Activated naive CD4-positive, alpha-beta T cell treated with anti-CD3 and anti-CD28 coated beads, Interleukin-2, amount 50 U/mL, for 72 hours (primary cell): ENCODE data around the gene TUBGCP6. TPM values are rescaled to one million over a fixed set of nuclear protein-coding genes. Genes with fewer than 3 reads are reported as not detected.
A peak's percentile ranks its signal among the peaks of the same experiment; 100 is the strongest.

Experiments
- ATAC-seq, 2 donors: fragments of 150-1000 bp; cut with Tn5 transposase; 2 replicates each; pipeline ENCODE4 v1.10.0; 2021; ENCODE audit warnings: mild to moderate bottlenecking in 2 of 2, moderate library complexity in 2 of 2
- DNase-seq, 2 donors: peaks; one replicate each; pipeline ENCODE4 v3.0.0; 2021 to 2022; ENCODE audit warnings: low spot score in 2 of 2
- H3K27ac Mint-ChIP-seq, 2 donors: one replicate each; pipeline ENCODE4 v1.8.0; 2022; ENCODE audit warnings: mild to moderate bottlenecking in 2 of 2, mixed read lengths in 2 of 2
- H3K36me3 Mint-ChIP-seq, 2 donors: one replicate each; pipeline ENCODE4 v1.8.0; 2022; ENCODE audit warnings: mixed read lengths in 2 of 2
- H3K9me3 Mint-ChIP-seq, 2 donors: one replicate each; pipeline ENCODE4 v1.8.0; 2022; ENCODE audit warnings: mixed read lengths in 2 of 2
- total RNA-seq, 2 donors: library from RNA; stranded (reverse); gene quantifications; one replicate each; pipeline ENCODE4 v1.2.3, GENCODE V29; 2022

Gene TUBGCP6
- total RNA-seq, 2 donors from 2014 or later: 49.6 to 50.9 TPM

DNA sequence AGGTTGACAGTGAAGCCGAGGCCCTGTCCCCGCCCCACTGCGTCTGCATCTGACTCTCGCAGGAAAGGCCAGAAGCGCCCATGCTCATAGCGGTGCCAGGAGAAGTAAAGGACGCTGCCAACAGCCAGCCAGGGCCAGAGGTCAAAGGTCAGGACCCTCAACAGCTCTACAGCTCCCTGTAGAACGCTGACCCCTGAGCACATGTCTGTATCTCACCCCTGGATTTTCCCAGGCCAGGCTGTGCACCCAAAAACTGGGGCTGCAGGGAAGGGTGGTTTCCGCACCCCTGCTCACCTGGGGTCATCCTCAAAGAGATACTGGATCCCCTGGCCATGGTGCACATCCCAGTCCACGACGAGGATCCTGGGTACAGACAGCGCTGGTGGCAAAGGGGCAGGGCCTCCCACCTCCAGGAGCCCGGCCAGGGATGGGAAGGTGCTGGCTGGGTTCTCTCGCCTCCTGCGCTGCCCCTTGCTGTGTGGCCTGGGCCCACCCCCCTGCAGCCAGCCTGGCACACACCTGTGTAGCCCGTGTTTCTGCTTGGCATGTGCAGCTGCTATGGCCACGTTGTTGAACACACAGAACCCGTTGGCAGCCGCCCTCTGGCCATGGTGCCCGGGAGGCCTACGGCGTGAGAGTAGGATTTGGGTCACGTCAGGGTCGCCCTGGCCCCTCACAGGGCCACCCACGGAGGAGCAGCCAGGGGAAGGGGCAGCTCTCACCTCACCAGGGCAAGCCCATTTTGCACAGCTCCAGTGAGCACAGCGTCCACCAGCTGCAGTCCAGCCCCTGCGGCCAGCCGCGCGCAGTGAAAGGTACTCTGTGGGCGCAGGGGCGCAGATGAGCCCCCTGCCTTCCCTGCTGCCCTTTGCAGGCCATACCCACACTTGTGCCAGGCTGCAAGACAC is 4.8 kb upstream of the TUBGCP6 start:
- Mint-ChIP-seq H3K9me3 (no peaks in the 10 kb centered on the region), H3K36me3 (peaks cover 7% of the 10 kb centered on the region in 2 donors), H3K27ac (no peak overlapping the region)
- ATAC-seq (no peak), DNase-seq (no peak)

DNA sequence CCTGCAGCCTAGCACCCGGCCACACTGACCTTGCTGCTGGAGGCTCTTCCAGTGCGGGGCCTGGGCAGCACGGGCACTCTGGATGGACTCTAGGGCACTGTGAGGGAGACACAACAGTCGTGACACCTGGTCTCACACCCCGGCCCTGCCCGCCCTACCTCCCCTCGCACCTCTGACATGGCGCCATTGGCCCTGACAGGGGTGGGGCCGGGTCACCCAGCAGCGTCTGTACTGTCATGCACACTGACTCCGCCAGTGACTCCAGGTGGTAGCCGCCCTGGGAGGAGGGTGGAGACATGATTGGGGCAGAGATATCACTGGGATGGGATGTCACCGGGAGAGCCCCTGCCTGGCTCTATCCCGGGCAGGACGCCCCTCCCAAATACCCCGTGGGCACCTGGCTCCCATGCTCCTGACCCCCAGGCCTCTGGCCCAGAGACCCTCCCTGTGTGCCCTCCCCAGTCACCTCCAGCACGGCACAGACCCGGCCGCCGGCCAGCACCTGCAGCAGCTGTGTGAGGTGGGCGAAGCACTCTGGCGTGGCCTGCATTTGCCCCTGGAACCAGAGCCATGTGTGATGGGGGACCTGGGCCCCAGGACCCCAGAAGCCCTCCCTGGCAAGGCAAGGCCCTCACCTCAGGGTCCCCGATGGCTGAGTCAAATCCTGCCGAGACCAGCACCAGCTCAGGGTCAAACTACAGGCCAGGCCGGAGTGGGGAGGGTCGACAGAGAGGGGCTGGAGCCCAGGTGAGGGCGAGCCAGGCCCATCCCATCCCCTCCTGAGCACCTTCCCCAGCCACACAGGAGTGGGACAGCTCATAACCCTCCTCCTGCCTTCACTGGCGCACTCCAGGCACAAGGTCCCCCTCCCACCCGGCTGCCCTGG is 3.6 kb upstream of the TUBGCP6 start:
- ATAC-seq (no peak), DNase-seq (no peak)
- Mint-ChIP-seq H3K27ac (peak overlapping the region in 1 of 2 donors; percentile 85), H3K9me3 (no peaks in the 10 kb centered on the region), H3K36me3 (peaks cover 17% of the 10 kb centered on the region in 2 donors)

DNA sequence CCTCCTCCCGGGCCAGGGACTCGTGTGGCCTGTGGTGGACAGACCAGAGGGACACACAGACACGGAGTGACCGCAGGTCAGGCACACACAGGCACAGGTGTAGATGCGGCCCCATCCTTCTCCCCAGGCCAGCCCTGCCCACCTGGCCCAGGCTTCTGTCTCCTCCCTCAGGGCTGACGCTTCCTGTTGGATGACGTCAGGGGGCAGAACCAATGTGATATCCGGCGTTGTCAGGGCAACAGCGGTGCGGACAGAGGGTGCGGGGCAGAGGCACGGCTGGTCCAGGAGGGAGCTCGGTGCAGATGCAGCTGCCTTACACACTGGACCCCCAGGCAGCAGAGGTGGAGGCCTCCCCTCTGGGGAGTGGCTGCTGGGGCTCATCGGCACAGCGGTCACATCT is 2.9 kb upstream of the TUBGCP6 start:
- DNase-seq (no peak), ATAC-seq (no peak)
- Mint-ChIP-seq H3K27ac (peak overlapping the region in 1 of 2 donors; percentile 85), H3K36me3 (peaks cover 17% of the 10 kb centered on the region in 2 donors), H3K9me3 (no peaks in the 10 kb centered on the region)

DNA sequence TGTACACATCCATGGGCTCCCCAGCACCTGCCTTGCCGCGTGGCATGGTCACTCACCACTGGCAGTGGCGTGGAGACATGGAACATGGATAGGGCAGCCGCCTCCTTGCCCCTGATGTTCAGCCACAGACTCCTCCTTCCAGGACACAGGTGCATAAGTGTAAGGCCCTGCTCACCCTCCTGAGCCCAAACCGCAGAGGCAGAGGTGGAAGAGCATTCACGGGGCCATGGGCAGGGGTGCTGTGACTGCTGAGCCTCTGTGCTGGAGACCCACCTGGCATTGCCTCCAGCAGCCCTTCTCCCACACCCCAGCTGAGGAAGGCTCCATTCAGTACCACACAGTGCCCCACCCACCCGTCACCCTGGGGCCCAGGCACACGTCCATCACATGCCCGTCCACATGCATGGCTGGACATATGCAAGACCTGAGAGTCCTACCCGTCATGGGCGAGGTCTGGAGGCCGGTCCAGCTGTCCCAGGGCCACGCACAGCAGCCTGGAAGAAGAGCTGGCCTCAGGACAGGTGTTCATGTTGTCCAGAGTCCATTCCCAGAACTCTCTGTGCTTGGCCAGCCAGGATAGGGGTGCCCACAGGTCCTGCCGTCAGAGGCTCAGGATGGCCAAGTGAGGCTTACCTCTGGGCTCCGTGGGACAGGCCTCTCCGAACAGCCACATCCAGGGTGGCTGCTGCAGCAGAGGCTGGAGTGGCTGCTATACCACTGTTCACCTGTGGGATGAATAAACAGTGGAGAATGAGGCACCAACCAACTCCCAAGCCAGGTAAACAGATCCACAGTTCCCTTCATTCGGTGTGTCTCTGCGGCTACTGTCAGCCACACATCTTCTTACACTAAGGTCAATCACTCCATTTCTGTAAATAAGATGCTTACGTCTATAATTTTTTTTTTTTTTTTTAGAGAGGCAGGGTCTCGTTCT is 1.7 kb upstream of the TUBGCP6 start:
- peaks cover 17% of the 10 kb centered on the region in 2 donors for H3K36me3 Mint-ChIP-seq
- peak overlapping the region in 1 of 2 donors; percentile 90 for H3K27ac Mint-ChIP-seq
- ATAC-seq (no peak), DNase-seq (no peak)
- H3K9me3 Mint-ChIP-seq: no peaks in the 10 kb centered on the region

GRCh38 chr22:50245214-50246072 is 620 bp upstream of the TUBGCP6 start:
- DNase-seq (no peak), ATAC-seq (peak in 1 of 2 donors; percentile 2)
- Mint-ChIP-seq H3K27ac (peak overlapping the region; percentile 90 to 100), H3K9me3 (no peaks in the 10 kb centered on the region), H3K36me3 (peaks cover 17% of the 10 kb centered on the region in 2 donors)

- no peaks in the 10 kb centered on the region for H3K9me3 Mint-ChIP-seq
- peak overlapping the region; percentile 90 to 100 for H3K27ac Mint-ChIP-seq
- peaks cover 17% of the 10 kb centered on the region in 2 donors for H3K36me3 Mint-ChIP-seq
- no peak for DNase-seq
- no peak for ATAC-seq
Observed at GRCh38 chr22:50243685-50244419, 971 bp downstream of the TUBGCP6 start.

- DNase-seq (no peak), ATAC-seq (no peak)
- Mint-ChIP-seq H3K36me3 (peaks cover 17% of the 10 kb centered on the region in 2 donors), H3K27ac (peak overlapping the region in 1 of 2 donors; percentile 41), H3K9me3 (no peaks in the 10 kb centered on the region)
Observed at GRCh38 chr22:50242406-50242949, 2.3 kb downstream of the TUBGCP6 start.

DNA sequence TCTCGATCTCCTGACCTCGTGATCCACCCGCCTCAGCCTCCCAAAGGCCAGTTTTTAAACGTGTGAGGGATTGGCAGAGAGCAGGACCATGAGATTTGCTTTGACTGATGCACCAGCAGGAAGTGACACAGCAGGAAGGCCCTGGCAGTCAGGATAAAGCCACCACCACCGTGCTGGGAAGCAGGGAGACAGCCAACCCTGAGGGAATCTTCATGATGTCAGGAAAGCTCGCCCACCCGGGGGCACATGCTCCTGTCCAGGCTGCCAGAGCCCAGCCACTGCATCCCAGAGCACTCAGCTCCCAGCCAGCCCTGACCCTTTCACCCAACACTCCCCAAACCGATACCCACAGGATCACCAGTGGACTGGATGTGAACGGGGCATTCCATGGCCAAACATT is 6.1 kb downstream of the TUBGCP6 start:
- Mint-ChIP-seq H3K27ac (no peak overlapping the region), H3K9me3 (no peaks in the 10 kb centered on the region), H3K36me3 (peaks cover 2 to 21% of the 10 kb centered on the region in 2 donors)
- ATAC-seq (no peak), DNase-seq (no peak)

DNA sequence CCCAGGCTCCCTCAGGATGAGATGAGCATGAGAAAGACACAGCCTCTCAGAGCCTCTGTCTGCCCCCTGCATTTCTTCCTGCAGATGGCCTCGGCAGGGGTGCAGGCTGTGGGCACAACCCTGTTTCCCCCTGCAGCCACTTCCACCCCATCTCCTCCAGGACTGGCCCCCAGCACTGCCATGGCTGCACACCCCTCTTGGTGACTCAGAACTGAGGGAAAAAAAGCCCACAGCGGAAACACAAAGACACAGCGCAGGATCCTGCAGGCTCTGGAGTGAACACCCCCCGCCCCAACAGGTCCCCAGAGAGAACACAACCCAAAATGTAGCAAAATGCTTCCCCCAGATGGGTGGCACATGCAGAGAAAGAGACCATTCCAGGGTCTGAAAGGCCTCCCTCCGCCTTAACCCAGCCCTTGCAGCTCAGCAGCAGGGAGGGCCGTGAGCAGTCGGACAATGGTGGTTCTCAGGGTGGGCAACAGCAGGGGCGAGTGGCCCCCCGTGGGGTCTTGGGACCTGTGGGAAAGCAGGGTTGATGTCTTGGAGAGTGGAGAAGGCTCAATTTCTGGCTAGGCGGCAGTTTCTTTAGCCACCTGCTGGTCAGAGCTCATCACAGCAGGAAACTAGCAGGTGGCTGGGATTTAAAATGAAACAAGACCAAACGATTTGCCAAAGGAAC is 8.0 kb downstream of the TUBGCP6 start:
- no peak for DNase-seq
- Mint-ChIP-seq H3K36me3 (peaks cover 0 to 21% of the 10 kb centered on the region in 2 donors), H3K9me3 (no peaks in the 10 kb centered on the region), H3K27ac (peak overlapping the region in 1 of 2 donors; percentile 54)
- ATAC-seq: no peak

- peak overlapping the region in 1 of 2 donors; percentile 50 for H3K27ac Mint-ChIP-seq
- no peaks in the 10 kb centered on the region for H3K9me3 Mint-ChIP-seq
- DNase-seq (no peak), ATAC-seq (no peak)
- H3K36me3 Mint-ChIP-seq: peaks cover 0 to 21% of the 10 kb centered on the region in 2 donors
Observed at GRCh38 chr22:50233223-50233622, 11.6 kb downstream of the TUBGCP6 start.

DNA sequence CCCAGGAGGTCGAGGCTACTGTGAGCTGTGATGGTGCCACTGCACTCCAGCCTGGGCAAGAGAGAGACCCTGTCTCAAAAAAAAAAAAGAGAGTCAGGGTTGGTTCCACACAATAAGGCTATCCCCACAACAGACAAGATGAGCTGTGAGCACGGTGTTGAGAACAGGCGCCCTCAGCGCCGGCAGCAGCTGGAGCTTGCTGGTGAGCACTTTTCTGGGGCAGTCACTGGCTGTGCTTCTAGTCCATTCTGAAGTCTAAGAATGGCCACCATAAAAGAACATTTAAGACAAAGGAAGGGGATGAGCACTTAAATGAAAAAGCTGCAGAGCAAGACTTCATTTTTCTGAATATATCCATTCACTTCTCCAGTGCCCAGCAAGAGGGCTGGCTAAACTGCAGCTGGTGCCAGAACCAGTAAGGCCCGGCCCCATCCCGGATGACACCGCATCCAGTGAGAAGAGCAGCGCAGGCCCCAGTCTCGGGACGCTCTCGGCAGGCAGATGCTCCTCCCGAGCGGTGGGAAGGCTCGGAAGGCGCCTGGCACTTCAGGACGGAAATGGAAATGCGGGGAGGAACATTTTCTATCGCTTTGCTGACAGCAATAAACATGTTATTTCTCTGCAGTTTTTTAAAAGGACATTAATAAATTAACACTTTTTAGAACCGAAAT is 12.2 kb downstream of the TUBGCP6 start:
- Mint-ChIP-seq H3K9me3 (no peaks in the 10 kb centered on the region), H3K27ac (no peak overlapping the region), H3K36me3 (peaks cover 0 to 21% of the 10 kb centered on the region in 2 donors)
- ATAC-seq (no peak), DNase-seq (no peak)

DNA sequence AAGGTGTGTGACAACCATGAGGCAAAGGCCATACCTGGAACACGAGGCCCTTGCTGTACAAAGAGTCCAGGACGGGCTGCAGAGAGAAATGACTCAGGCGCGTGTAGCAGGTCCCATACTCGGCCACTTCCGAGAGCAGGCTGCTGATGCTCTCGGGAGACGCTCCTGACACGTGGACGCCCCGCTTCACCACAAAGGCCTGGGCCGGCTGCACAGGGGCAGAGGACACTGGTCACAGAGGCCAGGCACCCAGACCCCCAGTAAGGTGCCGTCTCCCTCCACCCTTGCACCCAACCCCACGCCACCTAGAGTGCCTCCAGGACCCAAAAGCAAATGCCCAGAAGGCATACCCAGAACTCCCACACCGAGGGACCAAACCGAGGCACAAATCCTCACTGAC is 15.5 kb downstream of the TUBGCP6 start:
- H3K27ac Mint-ChIP-seq: peak overlapping the region; percentile 8 to 55
- no peak for ATAC-seq
- peaks cover 0 to 9% of the 10 kb centered on the region in 2 donors for H3K36me3 Mint-ChIP-seq

GRCh38 chr22:50228366-50228765 is 16.5 kb downstream of the TUBGCP6 start:
- Mint-ChIP-seq H3K36me3 (no peaks in the 10 kb centered on the region), H3K27ac (peak overlapping the region in 1 of 2 donors; percentile 63), H3K9me3 (no peaks in the 10 kb centered on the region)
- DNase-seq (no peak), ATAC-seq (no peak)

More for the DNA sequence above, 15.5 kb downstream of the TUBGCP6 start:
- H3K9me3 Mint-ChIP-seq: no peaks in the 10 kb centered on the region
- DNase-seq: no peak
